ENCODE measurements around the gene ZNF256. TPM values are rescaled to one million over a fixed set of nuclear protein-coding genes. Genes with fewer than 3 reads are reported as not detected.

The ZNF256 gene
- polyA plus RNA-seq, 4 donors, result 8.1 to 10.3 (median 9.1) TPM

GRCh38 chr19:57900311-57900710, 47.2 kb downstream of the ZNF256 start:
- no peak for DNase-seq (ENCODE audit: low read depth in 4 of 4, low spot score in 3 of 4)

Other genes with a start within 250 kb of the ZNF256 start
- gene ZNF154, start 238.5 kb downstream of the ZNF256 start, polyA plus RNA-seq (ENCODE audit: insufficient read length in 4 of 4), result 10 to 100 TPM; 24.8 to 30.9 (median 29.8) TPM
- gene ZNF671, start 220.1 kb downstream of the ZNF256 start, polyA plus RNA-seq (ENCODE audit: insufficient read length in 4 of 4), result 10 to 100 TPM; 15.6 to 20.8 (median 19.0) TPM
- gene ZNF776, start 200.9 kb downstream of the ZNF256 start, polyA plus RNA-seq (ENCODE audit: insufficient read length in 4 of 4), result 10 to 100 TPM; 31.8 to 40.0 (median 37.2) TPM
- gene ZNF586, start 178.0 kb downstream of the ZNF256 start, polyA plus RNA-seq (ENCODE audit: insufficient read length in 4 of 4), result 10 to 100 TPM; 19.7 to 23.8 (median 20.9) TPM
- gene ZNF552, start 132.8 kb downstream of the ZNF256 start, polyA plus RNA-seq (ENCODE audit: insufficient read length in 4 of 4), result 10 to 100 TPM; 14.4 to 19.5 (median 15.7) TPM
- 10 to 100 TPM; 11.3 to 14.1 (median 13.6) TPM for gene ZNF587B, start 117.4 kb downstream of the ZNF256 start, polyA plus RNA-seq (ENCODE audit: insufficient read length in 4 of 4)
- gene ZNF587, start 97.8 kb downstream of the ZNF256 start, polyA plus RNA-seq (ENCODE audit: insufficient read length in 4 of 4), result 10 to 100 TPM; 19.8 to 30.7 (median 24.3) TPM
- 10 to 100 TPM; 45.2 to 66.4 (median 52.7) TPM for gene ZNF814, start 58.7 kb downstream of the ZNF256 start, polyA plus RNA-seq (ENCODE audit: insufficient read length in 4 of 4)
- gene ZNF417, start 31.1 kb downstream of the ZNF256 start, polyA plus RNA-seq (ENCODE audit: insufficient read length in 4 of 4), result 10 to 100 TPM; 20.3 to 23.1 (median 21.8) TPM
- gene ZNF418, start 12.3 kb downstream of the ZNF256 start, polyA plus RNA-seq (ENCODE audit: insufficient read length in 4 of 4), result 10 to 100 TPM; 19.0 to 21.9 (median 19.5) TPM
- gene C19orf18, start 26.8 kb upstream of the ZNF256 start, polyA plus RNA-seq (ENCODE audit: insufficient read length in 4 of 4), result 1 to 10 TPM; 1.4 to 3.5 (median 1.7) TPM
- gene ZNF606, start 55.1 kb upstream of the ZNF256 start, polyA plus RNA-seq (ENCODE audit: insufficient read length in 4 of 4), result 10 to 100 TPM; 30.7 to 33.9 (median 32.3) TPM
- gene ZSCAN1, start 86.3 kb upstream of the ZNF256 start, polyA plus RNA-seq (ENCODE audit: insufficient read length in 4 of 4), result 1 to 10 TPM; 2.0 to 5.7 (median 3.9) TPM
- gene ZNF135, start 111.6 kb upstream of the ZNF256 start, polyA plus RNA-seq (ENCODE audit: insufficient read length in 4 of 4), result 10 to 100 TPM; 18.6 to 23.1 (median 22.2) TPM
- 100 to 1,000 TPM in 1 of 4 donors, 10 to 100 TPM in 3; 85.2 to 114 (median 86.2) TPM for gene ZSCAN18, start 150.5 kb upstream of the ZNF256 start, polyA plus RNA-seq (ENCODE audit: insufficient read length in 4 of 4)
- 10 to 100 TPM; 18.8 to 26.1 (median 24.1) TPM for gene ZNF329, start 203.1 kb upstream of the ZNF256 start, polyA plus RNA-seq (ENCODE audit: insufficient read length in 4 of 4)
- 10 to 100 TPM; 18.1 to 22.7 (median 19.1) TPM for gene ZNF274, start 235.4 kb upstream of the ZNF256 start, polyA plus RNA-seq (ENCODE audit: insufficient read length in 4 of 4)

Measured in right renal pelvis (tissue), 4 donors.